GM23338 (cell line): ENCODE results near the gene CCNF. TPM values are rescaled to one million over a fixed set of nuclear protein-coding genes. Genes with fewer than 3 reads are reported as not detected.

ENCODE experiments used
- ATAC-seq: fragments of 200-7000 bp; cut with Tn5 transposase; 3 replicates; pipeline ENCODE4 v1.9.1; 2020
- DNase-seq: peaks from one replicate; pipeline ENCODE4 v3.0.0-alpha.2; 2015; ENCODE audit warnings: low spot score
- H2AFZ ChIP-seq: fragments of 200-600 bp; sonication (generic); 2 replicates; pipeline ENCODE4 v1.8.0; 2016; ENCODE audit warnings: antibody characterized with exemption, mild to moderate bottlenecking, moderate library complexity
- H3F3A ChIP-seq: fragments of 200-600 bp; sonication (generic); replicated peaks from 2 replicates; pipeline ENCODE4 v1.8.0; 2017; ENCODE audit warnings: antibody characterized with exemption, mixed run types, low read depth
- H3K27ac ChIP-seq: fragments of 200-600 bp; sonication (generic); 2 replicates; pipeline ENCODE4 v1.6.1; 2016; ENCODE audit warnings: low read depth
- H3K27me3 ChIP-seq: fragments of 200-600 bp; sonication (generic); 2 replicates; pipeline ENCODE4 v1.8.0; 2016; ENCODE audit warnings: mild to moderate bottlenecking, mixed run types, moderate library complexity; ENCODE audit not compliant: insufficient read depth
- H3K36me3 ChIP-seq: fragments of 200-600 bp; sonication (generic); 2 replicates; pipeline ENCODE4 v1.8.0; 2016; ENCODE audit warnings: mild to moderate bottlenecking; ENCODE audit not compliant: insufficient read depth
- H3K4me1 ChIP-seq: fragments of 200-600 bp; sonication (generic); 2 replicates; pipeline ENCODE4 v1.8.0; 2016; ENCODE audit warnings: mild to moderate bottlenecking, moderate library complexity; ENCODE audit not compliant: insufficient read depth
- H3K4me2 ChIP-seq: fragments of 200-600 bp; sonication (generic); 2 replicates; pipeline ENCODE4 v1.7.1; 2017; ENCODE audit warnings: mixed run types
- H3K4me3 ChIP-seq: fragments of 200-600 bp; sonication (generic); 2 replicates; pipeline ENCODE4 v1.6.1; 2016; ENCODE audit warnings: mixed run types
- H3K79me2 ChIP-seq: fragments of 200-600 bp; sonication (generic); replicated peaks from 2 replicates; pipeline ENCODE4 v1.8.0; 2017; ENCODE audit warnings: mild to moderate bottlenecking; ENCODE audit not compliant: insufficient read depth
- H3K9me2 ChIP-seq: fragments of 200-600 bp; sonication (generic); 2 replicates; pipeline ENCODE4 v1.8.0; 2017; ENCODE audit not compliant: insufficient read depth
- H4K20me1 ChIP-seq: fragments of 200-600 bp; sonication (generic); replicated peaks from 2 replicates; pipeline ENCODE4 v1.8.0; 2017; ENCODE audit warnings: mild to moderate bottlenecking; ENCODE audit not compliant: insufficient read depth
- H3K27ac Mint-ChIP-seq: 2 replicates; pipeline ENCODE4 v1.8.0; 2020; ENCODE audit warnings: inconsistent platforms, mild to moderate bottlenecking, moderate library complexity, mixed read lengths
- H3K27me3 Mint-ChIP-seq: 3 replicates; pipeline ENCODE4 v1.8.0; 2022; ENCODE audit warnings: low read depth, mild to moderate bottlenecking, moderate library complexity, mixed read lengths, inconsistent platforms; ENCODE audit not compliant: insufficient read depth, poor library complexity
- H3K36me3 Mint-ChIP-seq: 3 replicates; pipeline ENCODE4 v1.8.0; 2021; ENCODE audit warnings: low read depth, mild to moderate bottlenecking, inconsistent platforms, moderate library complexity, mixed read lengths
- H3K4me1 Mint-ChIP-seq: 3 replicates; pipeline ENCODE4 v1.8.0; 2020; ENCODE audit warnings: mild to moderate bottlenecking, inconsistent platforms, mixed read lengths
- H3K4me3 Mint-ChIP-seq: 3 replicates; pipeline ENCODE4 v1.8.0; 2021; ENCODE audit warnings: moderate library complexity, mild to moderate bottlenecking, inconsistent platforms, mixed read lengths
- H3K9me3 Mint-ChIP-seq: 3 replicates; pipeline ENCODE4 v1.8.0; 2020; ENCODE audit warnings: moderate library complexity, mild to moderate bottlenecking, inconsistent platforms, mixed read lengths
- EZH2phosphoT487 ChIP-seq: fragments of 200-600 bp; sonication (generic); IDR thresholded peaks from one replicate; pipeline ENCODE4 v1.8.1; 2018; ENCODE audit warnings: antibody characterized with exemption; ENCODE audit not compliant: unreplicated experiment
- REST ChIP-seq: IDR thresholded peaks from one replicate; pipeline ENCODE4 v1.6.1; 2018; ENCODE audit warnings: antibody characterized with exemption; ENCODE audit not compliant: unreplicated experiment
- polyA plus RNA-seq: library from polyadenylated mRNA; unstranded; fragments of >200 nt; fragmentation: Nextera tagmentation; extraction: Ambion mirVana; gene quantifications from 2 replicates; pipeline ENCODE4 v1.2.1, GENCODE V29; 2016
- total RNA-seq: library from RNA; depleted of rRNA; stranded (reverse); fragments of >200 nt; shearing (Covaris generic); gene quantifications from 2 replicates; pipeline ENCODE4 v1.2.3, GENCODE V29; 2014
- TF ChIP-seq, protein P1 (sequence below), 2 experiments: fragments of 200-600 bp in 1 of 2; sonication (generic) in 1 of 2; conservative IDR thresholded peaks; 2 replicates each; pipeline versions ENCODE4 v1.5.1 to v1.6.1; 2016 to 2017; ENCODE audit warnings: antibody characterized with exemption in 2 of 2, low read depth in 2 of 2, mild to moderate bottlenecking in 2 of 2, moderate library complexity in 1 of 2
- TF ChIP-seq, protein P2 (sequence below): fragments of 250-450 bp; sonication (Bioruptor Pico); IDR thresholded peaks from 2 replicates; pipeline ENCODE4 v1.5.0; 2020; ENCODE audit warnings: mild to moderate bottlenecking, moderate library complexity

The CCNF gene
- total and polyA plus RNA-seq, 2 experiments from 2014 or later = 21.2 to 54.2 TPM

- no peak overlapping the region for H2AFZ ChIP-seq
Observed at GRCh38 chr16:2456551-2457153, 27.4 kb downstream of the CCNF start.

More at GRCh38 chr16:2456551-2457153, 27.4 kb downstream of the CCNF start:
- ATAC-seq = no peak
- Histone ChIP-seq H3K4me2 (no peak overlapping the region), H3F3A (peaks cover 18% of the 10 kb centered on the region; the same call in 1 of the 2 replicates), H3K4me3 (no peak overlapping the region), H4K20me1 (peaks cover 10% of the 10 kb centered on the region; the same call in 1 of the 2 replicates), H3K36me3 (peaks cover 6% of the 10 kb centered on the region; the same call in 1 of the 2 replicates), H3K27ac (no peak overlapping the region), H3K4me1 (peaks cover 11% of the 10 kb centered on the region; the same call in 1 of the 2 replicates), H3K79me2 (peaks cover 10% of the 10 kb centered on the region), H3K27me3 (no peaks in the 10 kb centered on the region), H3K9me2 (no peaks in the 10 kb centered on the region)
- Mint-ChIP-seq H3K27me3 (peaks cover 25% of the 10 kb centered on the region), H3K36me3 (peaks cover 48% of the 10 kb centered on the region), H3K27ac (0 out of 2 replicates have a peak overlapping the region, but pooled peaks have one; percentile 15), H3K9me3 (no peaks in the 10 kb centered on the region), H3K4me1 (peaks cover 15% of the 10 kb centered on the region), H3K4me3 (no peak overlapping the region)
- DNase-seq = no peak
- TF ChIP-seq, protein P1, sequence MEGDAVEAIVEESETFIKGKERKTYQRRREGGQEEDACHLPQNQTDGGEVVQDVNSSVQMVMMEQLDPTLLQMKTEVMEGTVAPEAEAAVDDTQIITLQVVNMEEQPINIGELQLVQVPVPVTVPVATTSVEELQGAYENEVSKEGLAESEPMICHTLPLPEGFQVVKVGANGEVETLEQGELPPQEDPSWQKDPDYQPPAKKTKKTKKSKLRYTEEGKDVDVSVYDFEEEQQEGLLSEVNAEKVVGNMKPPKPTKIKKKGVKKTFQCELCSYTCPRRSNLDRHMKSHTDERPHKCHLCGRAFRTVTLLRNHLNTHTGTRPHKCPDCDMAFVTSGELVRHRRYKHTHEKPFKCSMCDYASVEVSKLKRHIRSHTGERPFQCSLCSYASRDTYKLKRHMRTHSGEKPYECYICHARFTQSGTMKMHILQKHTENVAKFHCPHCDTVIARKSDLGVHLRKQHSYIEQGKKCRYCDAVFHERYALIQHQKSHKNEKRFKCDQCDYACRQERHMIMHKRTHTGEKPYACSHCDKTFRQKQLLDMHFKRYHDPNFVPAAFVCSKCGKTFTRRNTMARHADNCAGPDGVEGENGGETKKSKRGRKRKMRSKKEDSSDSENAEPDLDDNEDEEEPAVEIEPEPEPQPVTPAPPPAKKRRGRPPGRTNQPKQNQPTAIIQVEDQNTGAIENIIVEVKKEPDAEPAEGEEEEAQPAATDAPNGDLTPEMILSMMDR (conservative IDR thresholded peaks at IDR 0.05; ENCODE audit: low read depth in 2 of 2) = no peak
- no peak for TF ChIP-seq REST
- TF ChIP-seq, protein P2, sequence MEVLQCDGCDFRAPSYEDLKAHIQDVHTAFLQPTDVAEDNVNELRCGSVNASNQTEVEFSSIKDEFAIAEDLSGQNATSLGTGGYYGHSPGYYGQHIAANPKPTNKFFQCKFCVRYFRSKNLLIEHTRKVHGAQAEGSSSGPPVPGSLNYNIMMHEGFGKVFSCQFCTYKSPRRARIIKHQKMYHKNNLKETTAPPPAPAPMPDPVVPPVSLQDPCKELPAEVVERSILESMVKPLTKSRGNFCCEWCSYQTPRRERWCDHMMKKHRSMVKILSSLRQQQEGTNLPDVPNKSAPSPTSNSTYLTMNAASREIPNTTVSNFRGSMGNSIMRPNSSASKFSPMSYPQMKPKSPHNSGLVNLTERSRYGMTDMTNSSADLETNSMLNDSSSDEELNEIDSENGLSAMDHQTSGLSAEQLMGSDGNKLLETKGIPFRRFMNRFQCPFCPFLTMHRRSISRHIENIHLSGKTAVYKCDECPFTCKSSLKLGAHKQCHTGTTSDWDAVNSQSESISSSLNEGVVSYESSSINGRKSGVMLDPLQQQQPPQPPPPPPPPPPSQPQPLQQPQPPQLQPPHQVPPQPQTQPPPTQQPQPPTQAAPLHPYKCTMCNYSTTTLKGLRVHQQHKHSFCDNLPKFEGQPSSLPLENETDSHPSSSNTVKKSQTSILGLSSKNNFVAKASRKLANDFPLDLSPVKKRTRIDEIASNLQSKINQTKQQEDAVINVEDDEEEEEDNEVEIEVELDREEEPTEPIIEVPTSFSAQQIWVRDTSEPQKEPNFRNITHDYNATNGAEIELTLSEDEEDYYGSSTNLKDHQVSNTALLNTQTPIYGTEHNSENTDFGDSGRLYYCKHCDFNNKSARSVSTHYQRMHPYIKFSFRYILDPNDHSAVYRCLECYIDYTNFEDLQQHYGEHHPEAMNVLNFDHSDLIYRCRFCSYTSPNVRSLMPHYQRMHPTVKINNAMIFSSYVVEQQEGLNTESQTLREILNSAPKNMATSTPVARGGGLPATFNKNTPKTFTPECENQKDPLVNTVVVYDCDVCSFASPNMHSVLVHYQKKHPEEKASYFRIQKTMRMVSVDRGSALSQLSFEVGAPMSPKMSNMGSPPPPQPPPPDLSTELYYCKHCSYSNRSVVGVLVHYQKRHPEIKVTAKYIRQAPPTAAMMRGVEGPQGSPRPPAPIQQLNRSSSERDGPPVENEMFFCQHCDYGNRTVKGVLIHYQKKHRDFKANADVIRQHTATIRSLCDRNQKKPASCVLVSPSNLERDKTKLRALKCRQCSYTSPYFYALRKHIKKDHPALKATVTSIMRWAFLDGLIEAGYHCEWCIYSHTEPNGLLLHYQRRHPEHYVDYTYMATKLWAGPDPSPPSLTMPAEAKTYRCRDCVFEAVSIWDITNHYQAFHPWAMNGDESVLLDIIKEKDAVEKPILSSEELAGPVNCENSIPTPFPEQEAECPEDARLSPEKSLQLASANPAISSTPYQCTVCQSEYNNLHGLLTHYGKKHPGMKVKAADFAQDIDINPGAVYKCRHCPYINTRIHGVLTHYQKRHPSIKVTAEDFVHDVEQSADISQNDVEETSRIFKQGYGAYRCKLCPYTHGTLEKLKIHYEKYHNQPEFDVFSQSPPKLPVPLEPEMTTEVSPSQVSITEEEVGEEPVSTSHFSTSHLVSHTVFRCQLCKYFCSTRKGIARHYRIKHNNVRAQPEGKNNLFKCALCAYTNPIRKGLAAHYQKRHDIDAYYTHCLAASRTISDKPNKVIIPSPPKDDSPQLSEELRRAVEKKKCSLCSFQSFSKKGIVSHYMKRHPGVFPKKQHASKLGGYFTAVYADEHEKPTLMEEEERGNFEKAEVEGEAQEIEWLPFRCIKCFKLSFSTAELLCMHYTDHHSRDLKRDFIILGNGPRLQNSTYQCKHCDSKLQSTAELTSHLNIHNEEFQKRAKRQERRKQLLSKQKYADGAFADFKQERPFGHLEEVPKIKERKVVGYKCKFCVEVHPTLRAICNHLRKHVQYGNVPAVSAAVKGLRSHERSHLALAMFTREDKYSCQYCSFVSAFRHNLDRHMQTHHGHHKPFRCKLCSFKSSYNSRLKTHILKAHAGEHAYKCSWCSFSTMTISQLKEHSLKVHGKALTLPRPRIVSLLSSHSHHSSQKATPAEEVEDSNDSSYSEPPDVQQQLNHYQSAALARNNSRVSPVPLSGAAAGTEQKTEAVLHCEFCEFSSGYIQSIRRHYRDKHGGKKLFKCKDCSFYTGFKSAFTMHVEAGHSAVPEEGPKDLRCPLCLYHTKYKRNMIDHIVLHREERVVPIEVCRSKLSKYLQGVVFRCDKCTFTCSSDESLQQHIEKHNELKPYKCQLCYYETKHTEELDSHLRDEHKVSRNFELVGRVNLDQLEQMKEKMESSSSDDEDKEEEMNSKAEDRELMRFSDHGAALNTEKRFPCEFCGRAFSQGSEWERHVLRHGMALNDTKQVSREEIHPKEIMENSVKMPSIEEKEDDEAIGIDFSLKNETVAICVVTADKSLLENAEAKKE (CRISPR knock-in tag) = no peak
- no peak for TF ChIP-seq EZH2phosphoT487
